A549 (cell line): ENCODE results near the gene ZNF397.

Experiments
- CTCF ChIP-seq: fragments of >200 bp; sonication (Bioruptor Twin); formaldehyde crosslinking; IDR thresholded peaks from 3 replicates; pipeline ENCODE4 v1.5.1; 2016
- NFE2L2 ChIP-seq: fragments of 150-350 bp; conservative IDR thresholded peaks from 2 replicates; pipeline ENCODE4 v1.6.1; 2014; ENCODE audit warnings: low read length
- PBX3 ChIP-seq: IDR thresholded peaks from 2 replicates; pipeline ENCODE4 v1.6.1; 2012
- POLR2A ChIP-seq: IDR thresholded peaks from 2 replicates; pipeline ENCODE4 v1.6.1; 2012; ENCODE audit warnings: mild to moderate bottlenecking, low read length
- RFX5 ChIP-seq: fragments of 450-650 bp; IDR thresholded peaks from 2 replicates; pipeline ENCODE4 v1.7.1; 2014; ENCODE audit warnings: antibody characterized with exemption, mild to moderate bottlenecking, moderate library complexity
- RNF2 ChIP-seq: fragments of 200-600 bp; sonication (generic); IDR thresholded peaks from 2 replicates; pipeline ENCODE4 v1.6.1; 2016; ENCODE audit warnings: low read depth, mild to moderate bottlenecking, antibody characterized with exemption, moderate library complexity, borderline replicate concordance

GRCh38 chr18:35205199-35205712 is 35.6 kb upstream of the ZNF397 start:
- no peak for TF ChIP-seq RNF2
- no peak for TF ChIP-seq CTCF
- TF ChIP-seq POLR2A = no peak
- TF ChIP-seq RFX5 = no peak
- TF ChIP-seq PBX3 = no peak
- TF ChIP-seq NFE2L2 = no peak
